SK-N-SH (cell line): ENCODE measurements around the gene DNAJC19. TPM values are rescaled to one million over a fixed set of nuclear protein-coding genes. Genes with fewer than 3 reads are reported as not detected.

Source experiments
- CTCF ChIA-PET: fragments of 300-600, 350-600 bp; formaldehyde crosslinking; extraction: SDS; loops from one replicate; lab custom pipeline; 2021; lab: Yijun Ruan, JAX
- POLR2A ChIA-PET: fragments of 350-600 bp; sonication (Branson Sonifier 250); formaldehyde crosslinking; extraction: SDS; loops from one replicate; lab custom pipeline; 2020; ENCODE audit warnings: antibody characterized with exemption, inconsistent platforms; lab: Yijun Ruan, JAX
- DNase-seq: peaks from one replicate; pipeline ENCODE4 v3.0.0; 2012
- H2AFZ ChIP-seq: fragments of 200-600 bp; sonication (generic); 2 replicates; pipeline ENCODE4 v1.8.1; 2016; ENCODE audit warnings: antibody characterized with exemption, mild to moderate bottlenecking, low read depth
- H3F3A ChIP-seq: fragments of 200-600 bp; sonication (generic); replicated peaks from 2 replicates; pipeline ENCODE3; 2016; ENCODE audit warnings: antibody characterized with exemption, mild to moderate bottlenecking; ENCODE audit not compliant: insufficient read depth
- H3K27ac ChIP-seq, 2 experiments: fragments of 200-500 bp in 1 of 2; fragments of 200-600 bp in 1 of 2; sonication (Bioruptor generic) in 1 of 2; sonication (generic), shearing (Covaris generic) in 1 of 2; 2 replicates each; pipeline versions ENCODE4 v1.5.1 to v1.6.1; 2014 to 2016; ENCODE audit warnings: low read depth in 2 of 2, inconsistent platforms in 1 of 2, low read length in 1 of 2, mild to moderate bottlenecking in 1 of 2, mixed read lengths in 1 of 2
- H3K27me3 ChIP-seq: fragments of 200-600 bp; sonication (generic), shearing (Covaris generic); 2 replicates; pipeline ENCODE4 v1.6.1; 2016; ENCODE audit warnings: mixed run types; ENCODE audit not compliant: insufficient read depth
- H3K36me3 ChIP-seq, 2 experiments: fragments of 200-500 bp in 1 of 2; fragments of 200-600 bp in 1 of 2; sonication (Bioruptor generic) in 1 of 2; sonication (generic) in 1 of 2; replicated peaks in 1 of 2; 2 replicates each; pipeline versions ENCODE3 to v1.5.1; 2014 to 2016; ENCODE audit warnings: low read length in 1 of 2, mild to moderate bottlenecking in 1 of 2; ENCODE audit not compliant: insufficient read depth in 2 of 2, control insufficient read depth in 1 of 2
- H3K4me1 ChIP-seq, 2 experiments: fragments of 200-500 bp in 1 of 2; fragments of 200-600 bp in 1 of 2; sonication (Bioruptor generic) in 1 of 2; sonication (generic), shearing (Covaris generic) in 1 of 2; 2 replicates each; pipeline versions ENCODE4 v1.5.1 to v1.6.1; 2014 to 2016; ENCODE audit warnings: low read depth in 1 of 2, low read length in 1 of 2, mixed run types in 1 of 2; ENCODE audit not compliant: insufficient read depth in 2 of 2, control insufficient read depth in 1 of 2
- H3K4me2 ChIP-seq: fragments of 200-600 bp; sonication (generic), shearing (Covaris generic); 2 replicates; pipeline ENCODE4 v1.6.1; 2017; ENCODE audit warnings: mixed run types
- H3K4me3 ChIP-seq, 2 experiments: fragments of 200-500 bp in 1 of 2; fragments of 200-600 bp in 1 of 2; sonication (Bioruptor generic) in 1 of 2; sonication (generic), shearing (Covaris generic) in 1 of 2; 2 replicates each; pipeline versions ENCODE4 v1.5.1 to v1.8.1; 2014 to 2016; ENCODE audit warnings: low read depth in 2 of 2, inconsistent platforms in 1 of 2, low read length in 1 of 2, mild to moderate bottlenecking in 1 of 2, mixed read lengths in 1 of 2, moderate library complexity in 1 of 2
- H3K79me2 ChIP-seq: fragments of 200-600 bp; sonication (generic); 2 replicates; pipeline ENCODE4 v1.8.1; 2017; ENCODE audit warnings: mild to moderate bottlenecking; ENCODE audit not compliant: insufficient read depth
- H3K9ac ChIP-seq: fragments of 200-600 bp; sonication (generic); 2 replicates; pipeline ENCODE4 v1.6.1; 2017; ENCODE audit warnings: mixed run types
- H3K9me2 ChIP-seq: fragments of 200-600 bp; sonication (generic); 2 replicates; pipeline ENCODE4 v1.6.1; 2017; ENCODE audit warnings: mixed run types
- H3K9me3 ChIP-seq: fragments of 200-600 bp; sonication (generic); 2 replicates; pipeline ENCODE4 v1.6.1; 2017; ENCODE audit warnings: mixed run types, mild to moderate bottlenecking, moderate library complexity
- H4K20me1 ChIP-seq: fragments of 200-600 bp; sonication (generic); 2 replicates; pipeline ENCODE4 v1.6.1; 2017; ENCODE audit warnings: mild to moderate bottlenecking, mixed run types; ENCODE audit not compliant: insufficient read depth
- CHD2 ChIP-seq: fragments of 150-350 bp; IDR thresholded peaks from 2 replicates; pipeline ENCODE4 v1.6.1; 2018; ENCODE audit warnings: low read length; ENCODE audit not compliant: partially characterized antibody
- ELF1 ChIP-seq: IDR thresholded peaks from 2 replicates; pipeline ENCODE4 v1.4.0; 2012
- FOSL2 ChIP-seq: IDR thresholded peaks from 2 replicates; pipeline ENCODE4 v1.4.0; 2012; ENCODE audit warnings: low read depth, mild to moderate bottlenecking, moderate library complexity, borderline replicate concordance
- FOXJ3 ChIP-seq: sonication (generic); formaldehyde crosslinking; IDR thresholded peaks from 2 replicates; pipeline ENCODE4 v1.5.1; 2020; ENCODE audit warnings: mild to moderate bottlenecking, missing genetic modification reagents
- MEF2A ChIP-seq: IDR thresholded peaks from 2 replicates; pipeline ENCODE4 v1.4.0; 2012; ENCODE audit warnings: low read depth, borderline replicate concordance
- NFIC ChIP-seq: IDR thresholded peaks from 2 replicates; pipeline ENCODE4 v1.4.0; 2012; ENCODE audit warnings: borderline replicate concordance
- NRF1 ChIP-seq: IDR thresholded peaks from 2 replicates; pipeline ENCODE4 v1.6.1; 2012; ENCODE audit warnings: low read depth, mild to moderate bottlenecking, low read length
- PBX3 ChIP-seq: IDR thresholded peaks from 2 replicates; pipeline ENCODE4; 2012
- POLR2AphosphoS5 ChIP-seq: IDR thresholded peaks from 2 replicates; pipeline ENCODE4 v1.6.1; 2012; ENCODE audit warnings: low read depth, low read length
- REST ChIP-seq: IDR thresholded peaks from 2 replicates; pipeline ENCODE4 v1.6.1; 2012; ENCODE audit warnings: mild to moderate bottlenecking, low read depth, low read length, moderate library complexity
- RFX5 ChIP-seq: IDR thresholded peaks from 2 replicates; pipeline ENCODE4 v1.6.1; 2012; ENCODE audit warnings: mild to moderate bottlenecking, improper control_type of control experiment, low read length
- RXRA ChIP-seq: IDR thresholded peaks from 2 replicates; pipeline ENCODE4 v1.4.0; 2012; ENCODE audit warnings: low read depth, mild to moderate bottlenecking, borderline replicate concordance
- SIN3A ChIP-seq: IDR thresholded peaks from 2 replicates; pipeline ENCODE4 v1.6.1; 2012; ENCODE audit warnings: low read depth, mild to moderate bottlenecking, low read length, moderate library complexity, borderline replicate concordance
- SMC3 ChIP-seq: IDR thresholded peaks from 2 replicates; pipeline ENCODE4 v1.6.1; 2012; ENCODE audit warnings: low read depth, low read length, improper control_type of control experiment
- USF1 ChIP-seq: IDR thresholded peaks from 2 replicates; pipeline ENCODE4 v1.4.0; 2012; ENCODE audit warnings: low read depth, borderline replicate concordance
- YY1 ChIP-seq: IDR thresholded peaks from 2 replicates; pipeline ENCODE4 v1.4.0; 2012; ENCODE audit warnings: low read depth, mild to moderate bottlenecking
- ZBTB33 ChIP-seq: IDR thresholded peaks from 2 replicates; pipeline ENCODE4 v1.4.0; 2012; ENCODE audit warnings: low read depth, borderline replicate concordance
- WGBS: methylation state at CpG from one replicate; pipeline ENCODE4 v1.1.6; 2017; ENCODE audit warnings: low lambda C conversion rate; 5-methylcytosine and 5-hydroxymethylcytosine counted together
- polyA plus RNA-seq, 3 experiments: library from polyadenylated mRNA; depleted of rRNA; stranded (reverse); fragments of >200 nt; gene quantifications; 2 replicates each; pipeline ENCODE4 v1.2.3, GENCODE V29; 2012
- TF ChIP-seq, protein P1 (sequence below): IDR thresholded peaks from 2 replicates; pipeline ENCODE4 v1.4.0; 2012; ENCODE audit warnings: low read depth
- TF ChIP-seq, protein P2 (sequence below): fragments of 200-600 bp; sonication (generic); IDR thresholded peaks from 2 replicates; pipeline ENCODE4 v1.6.1; 2017; ENCODE audit warnings: antibody characterized with exemption, mild to moderate bottlenecking, moderate library complexity

Gene DNAJC19
- polyA plus RNA-seq, 1 of the 3 experiments (the other 2 are of a cell fraction), result 56.7 TPM

DNA sequence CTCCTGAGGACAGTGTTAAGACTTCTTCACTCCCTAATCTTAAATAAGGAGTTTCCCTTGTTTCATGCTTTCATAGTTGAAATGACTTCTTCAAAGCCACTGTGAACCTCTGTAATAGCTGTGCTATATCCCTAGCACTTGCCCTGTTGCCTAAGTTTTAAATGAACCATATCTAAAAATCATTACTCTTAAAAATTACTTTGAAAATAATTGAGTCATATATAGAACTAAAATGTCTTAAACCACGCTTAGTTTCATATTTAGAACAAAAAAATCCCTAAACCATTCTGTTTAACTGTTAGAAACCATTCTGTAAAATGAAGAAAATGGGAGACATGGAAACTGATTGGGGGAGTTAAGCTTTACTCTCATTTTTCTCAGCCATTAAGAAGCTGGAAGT is 29.8 kb downstream of the DNAJC19 start:
- H3K79me2 ChIP-seq, result peaks cover 65% of the 10 kb centered on the region
- H3F3A ChIP-seq, result peaks cover 16% of the 10 kb centered on the region
- H3K4me1 ChIP-seq, result no peaks in the 10 kb centered on the region
- ChIA-PET POLR2A (no interaction called here), CTCF (no interaction called here)
- H3K9me3 ChIP-seq, result no peaks in the 10 kb centered on the region
- H3K36me3 ChIP-seq, result peaks cover 75 to 99% of the 10 kb centered on the region in 2 experiments
- TF ChIP-seq, protein P1, sequence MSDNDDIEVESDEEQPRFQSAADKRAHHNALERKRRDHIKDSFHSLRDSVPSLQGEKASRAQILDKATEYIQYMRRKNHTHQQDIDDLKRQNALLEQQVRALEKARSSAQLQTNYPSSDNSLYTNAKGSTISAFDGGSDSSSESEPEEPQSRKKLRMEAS, result no peak
- TF ChIP-seq RXRA (no peak), YY1 (no peak), NRF1 (no peak), RFX5 (no peak), USF1 (no peak), FOXJ3 (CRISPR knock-in tag) (no peak), MEF2A (no peak), POLR2AphosphoS5 (no peak), CHD2 (no peak)
- H3K9me2 ChIP-seq, result no peaks in the 10 kb centered on the region
- H3K4me3 ChIP-seq, result no peak overlapping the region
- H2AFZ ChIP-seq, result no peak overlapping the region
- H3K9ac ChIP-seq, result no peak overlapping the region
- no peaks in the 10 kb centered on the region for H4K20me1 ChIP-seq
- 100% methylated on average over 1 of the region's 1 CpG for WGBS
- H3K27ac ChIP-seq, result no peak overlapping the region
- no peaks in the 10 kb centered on the region for H3K27me3 ChIP-seq
- no peak overlapping the region for H3K4me2 ChIP-seq
- no peak for DNase-seq

- POLR2A ChIA-PET, result no interaction called here
- no peak for TF ChIP-seq FOSL2
- TF ChIP-seq PBX3, result no peak
- no peak for TF ChIP-seq ELF1
- TF ChIP-seq NFIC, result no peak
- TF ChIP-seq ZBTB33, result no peak
- TF ChIP-seq REST, result no peak
- TF ChIP-seq SIN3A, result no peak
- TF ChIP-seq SMC3, result no peak
- TF ChIP-seq, protein P2, sequence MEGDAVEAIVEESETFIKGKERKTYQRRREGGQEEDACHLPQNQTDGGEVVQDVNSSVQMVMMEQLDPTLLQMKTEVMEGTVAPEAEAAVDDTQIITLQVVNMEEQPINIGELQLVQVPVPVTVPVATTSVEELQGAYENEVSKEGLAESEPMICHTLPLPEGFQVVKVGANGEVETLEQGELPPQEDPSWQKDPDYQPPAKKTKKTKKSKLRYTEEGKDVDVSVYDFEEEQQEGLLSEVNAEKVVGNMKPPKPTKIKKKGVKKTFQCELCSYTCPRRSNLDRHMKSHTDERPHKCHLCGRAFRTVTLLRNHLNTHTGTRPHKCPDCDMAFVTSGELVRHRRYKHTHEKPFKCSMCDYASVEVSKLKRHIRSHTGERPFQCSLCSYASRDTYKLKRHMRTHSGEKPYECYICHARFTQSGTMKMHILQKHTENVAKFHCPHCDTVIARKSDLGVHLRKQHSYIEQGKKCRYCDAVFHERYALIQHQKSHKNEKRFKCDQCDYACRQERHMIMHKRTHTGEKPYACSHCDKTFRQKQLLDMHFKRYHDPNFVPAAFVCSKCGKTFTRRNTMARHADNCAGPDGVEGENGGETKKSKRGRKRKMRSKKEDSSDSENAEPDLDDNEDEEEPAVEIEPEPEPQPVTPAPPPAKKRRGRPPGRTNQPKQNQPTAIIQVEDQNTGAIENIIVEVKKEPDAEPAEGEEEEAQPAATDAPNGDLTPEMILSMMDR, result no peak
These were observed 41.7 kb downstream of the DNAJC19 start for GRCh38 chr3:180947761-180948390.

More at GRCh38 chr3:180947761-180948390, 41.7 kb downstream of the DNAJC19 start:
- no peak overlapping the region for H2AFZ ChIP-seq
- H3F3A ChIP-seq, result no peaks in the 10 kb centered on the region
- no peaks in the 10 kb centered on the region for H3K9me2 ChIP-seq
- no peak overlapping the region for H3K9ac ChIP-seq
- H3K27me3 ChIP-seq, result no peaks in the 10 kb centered on the region
- 82% methylated on average over 4 of the region's 4 CpGs for WGBS
- H3K79me2 ChIP-seq, result peaks cover 74% of the 10 kb centered on the region
- H3K4me1 ChIP-seq, result no peaks in the 10 kb centered on the region
- no peak for DNase-seq
- no peak overlapping the region for H3K4me2 ChIP-seq
- H3K36me3 ChIP-seq, result peaks cover 60 to 75% of the 10 kb centered on the region in 2 experiments
- CTCF ChIA-PET, result interaction anchor here (0.7 to 1.3 kb wide), 2 partner anchors 14 to 331 kb away, joined by 3 to 4 read pairs; no protein-coding TSS in a partner anchor
- no peak overlapping the region for H3K4me3 ChIP-seq
- no peaks in the 10 kb centered on the region for H3K9me3 ChIP-seq
- no peak overlapping the region for H3K27ac ChIP-seq
- peaks cover 11% of the 10 kb centered on the region for H4K20me1 ChIP-seq
